GM12865 (cell line): ENCODE results near the gene DDAH1.

Experiments used
- DNase-seq: peaks from one replicate; pipeline ENCODE4 v3.0.0; 2010; ENCODE audit warnings: low read depth
- H3K4me3 ChIP-seq: 2 replicates; pipeline ENCODE4 v1.5.1; 2011; ENCODE audit warnings: mild to moderate bottlenecking, low read depth, low read length, control low read depth
- TF ChIP-seq, protein P1 (sequence below): IDR thresholded peaks from 2 replicates; pipeline ENCODE4 v1.5.1; 2011; ENCODE audit warnings: low read length, control low read depth, low read depth, inconsistent platforms; ENCODE audit not compliant: insufficient read depth; ENCODE audit errors: missing control alignments

The DDAH1 gene

DNA sequence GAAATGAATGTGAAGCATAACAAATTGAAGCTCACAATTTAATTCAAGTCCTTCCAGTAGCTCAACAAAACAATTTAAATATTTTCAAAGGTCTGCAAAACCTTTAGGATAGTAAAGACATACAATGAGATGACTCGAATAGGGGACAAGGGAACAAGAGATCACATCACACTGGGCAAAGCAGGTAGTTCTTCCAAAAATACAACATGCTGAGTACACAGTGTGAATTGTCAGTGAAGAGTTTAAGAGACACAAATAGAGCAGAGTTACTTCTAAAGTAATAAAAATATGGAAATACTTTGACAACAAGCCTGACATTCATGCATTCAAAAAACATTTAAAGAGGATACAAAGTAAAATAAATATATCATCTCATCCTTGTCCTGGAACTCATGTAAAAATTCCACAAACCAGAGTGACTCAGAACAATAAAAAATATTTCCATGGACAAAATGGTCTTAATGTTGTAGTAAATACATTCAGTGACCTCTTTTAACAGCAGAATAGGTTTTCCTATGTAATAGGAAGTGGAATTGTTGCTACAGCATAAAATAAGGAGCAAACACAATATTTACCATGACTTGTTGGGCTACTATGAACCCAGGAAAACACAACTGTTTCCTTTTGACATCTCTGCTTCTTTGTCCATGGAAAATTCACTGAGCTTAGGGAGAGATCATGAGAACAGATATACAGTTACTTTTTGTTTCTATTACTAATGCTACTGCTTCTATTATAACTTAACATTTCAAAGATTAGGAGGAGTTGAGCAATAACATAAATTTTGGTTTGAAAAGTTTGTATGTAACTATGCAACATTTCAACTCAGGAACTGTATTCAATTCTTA, 104.9 kb downstream of the DDAH1 start:
- TF ChIP-seq, protein P1, sequence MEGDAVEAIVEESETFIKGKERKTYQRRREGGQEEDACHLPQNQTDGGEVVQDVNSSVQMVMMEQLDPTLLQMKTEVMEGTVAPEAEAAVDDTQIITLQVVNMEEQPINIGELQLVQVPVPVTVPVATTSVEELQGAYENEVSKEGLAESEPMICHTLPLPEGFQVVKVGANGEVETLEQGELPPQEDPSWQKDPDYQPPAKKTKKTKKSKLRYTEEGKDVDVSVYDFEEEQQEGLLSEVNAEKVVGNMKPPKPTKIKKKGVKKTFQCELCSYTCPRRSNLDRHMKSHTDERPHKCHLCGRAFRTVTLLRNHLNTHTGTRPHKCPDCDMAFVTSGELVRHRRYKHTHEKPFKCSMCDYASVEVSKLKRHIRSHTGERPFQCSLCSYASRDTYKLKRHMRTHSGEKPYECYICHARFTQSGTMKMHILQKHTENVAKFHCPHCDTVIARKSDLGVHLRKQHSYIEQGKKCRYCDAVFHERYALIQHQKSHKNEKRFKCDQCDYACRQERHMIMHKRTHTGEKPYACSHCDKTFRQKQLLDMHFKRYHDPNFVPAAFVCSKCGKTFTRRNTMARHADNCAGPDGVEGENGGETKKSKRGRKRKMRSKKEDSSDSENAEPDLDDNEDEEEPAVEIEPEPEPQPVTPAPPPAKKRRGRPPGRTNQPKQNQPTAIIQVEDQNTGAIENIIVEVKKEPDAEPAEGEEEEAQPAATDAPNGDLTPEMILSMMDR, result no peak
- H3K4me3 ChIP-seq, result no peak overlapping the region
- no peak for DNase-seq

DNA sequence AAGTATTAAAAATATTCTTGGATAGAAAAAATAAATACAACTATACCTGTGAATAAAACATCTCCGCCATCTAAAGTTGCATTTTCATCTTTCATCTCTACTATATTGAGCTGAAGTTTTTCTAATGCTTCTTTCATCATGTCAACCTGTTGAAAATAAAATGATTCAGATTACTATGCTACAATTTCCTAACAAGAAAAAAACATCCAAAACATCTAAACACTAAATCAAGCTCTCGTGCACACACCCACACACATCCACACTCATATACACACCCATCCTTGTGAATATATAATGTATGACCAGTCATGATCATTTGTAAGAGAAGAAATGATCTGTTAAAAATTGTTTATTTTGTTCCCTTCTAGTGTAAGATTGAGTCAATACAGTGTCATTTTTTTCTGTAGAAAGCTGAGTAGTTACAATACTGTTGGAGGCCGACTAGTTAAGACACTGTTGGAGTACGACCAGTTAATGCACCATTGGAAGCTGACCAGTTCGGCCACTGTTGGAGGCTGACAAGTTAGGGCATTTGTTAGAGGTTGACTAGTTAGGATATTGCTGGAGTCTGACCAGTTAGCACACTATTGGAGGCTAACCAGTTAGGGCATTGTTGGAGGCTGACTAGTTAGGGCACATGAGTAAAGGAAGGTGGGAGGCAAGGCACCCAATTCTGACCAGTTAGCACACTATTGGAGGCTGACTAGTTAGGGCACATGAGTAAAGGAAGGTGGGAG, 106.1 kb downstream of the DDAH1 start:
- no peak for DNase-seq
- H3K4me3 ChIP-seq, result no peak overlapping the region
- TF ChIP-seq, protein P1, result no peak

DNA sequence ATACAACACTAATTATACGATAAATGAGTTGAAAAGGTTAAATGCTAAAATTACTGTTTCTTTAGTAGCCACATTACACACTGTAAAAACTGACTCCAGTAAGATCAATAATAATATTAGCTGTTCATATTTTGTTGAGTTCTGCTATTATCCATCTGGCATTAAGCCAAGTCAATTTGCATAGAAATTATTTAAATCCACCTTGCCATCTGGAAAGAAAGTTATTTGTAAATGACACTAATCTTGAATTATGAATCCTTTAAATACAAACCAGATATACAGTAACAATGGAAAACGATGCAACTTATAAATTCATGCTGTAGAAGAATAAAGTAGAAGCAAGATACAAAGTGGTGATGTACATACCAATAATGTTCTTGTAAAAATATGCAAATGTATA, 107.1 kb downstream of the DDAH1 start:
- H3K4me3 ChIP-seq, result no peak overlapping the region
- TF ChIP-seq, protein P1, result no peak
- no peak for DNase-seq

DNA sequence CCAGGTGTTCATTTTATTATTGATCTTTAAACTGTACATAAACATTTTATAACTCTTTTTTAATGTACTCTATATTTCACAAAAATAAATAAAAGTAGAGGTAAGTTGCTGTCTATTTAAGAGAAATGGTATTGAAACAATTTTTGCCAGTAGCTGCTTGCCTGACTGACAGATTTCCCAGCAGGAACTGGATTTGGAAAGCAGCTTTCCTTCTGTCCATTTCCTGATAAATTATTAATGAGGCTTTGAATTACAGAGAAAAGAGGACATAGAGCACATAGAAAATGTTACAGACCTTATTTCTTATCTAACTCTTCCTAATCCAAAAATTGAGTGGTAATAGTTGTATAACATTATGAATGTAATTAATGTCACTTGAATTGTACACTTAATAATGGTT, 108.8 kb downstream of the DDAH1 start:
- H3K4me3 ChIP-seq, result no peak overlapping the region
- no peak for DNase-seq
- TF ChIP-seq, protein P1, result no peak

DNA sequence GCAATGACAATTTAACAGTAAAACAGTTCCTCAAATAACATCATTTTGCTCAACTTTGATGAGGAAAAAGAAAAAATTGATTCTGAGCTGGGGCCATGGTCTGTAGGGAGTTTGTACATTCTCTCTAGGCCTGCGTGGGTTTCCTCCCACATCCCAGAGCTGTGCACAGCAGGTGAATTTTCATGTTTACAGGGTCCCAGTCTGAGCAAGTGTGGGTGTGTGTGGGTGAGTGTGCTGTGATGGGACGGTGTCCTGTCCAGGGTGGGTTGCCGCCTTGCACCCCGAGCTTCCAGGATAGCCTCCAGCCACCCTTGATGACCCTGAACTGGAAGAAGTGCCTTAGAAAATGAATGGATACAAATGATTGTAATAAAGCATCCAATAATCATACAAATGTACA, 112.9 kb downstream of the DDAH1 start:
- TF ChIP-seq, protein P1, result no peak
- no peak for DNase-seq
- H3K4me3 ChIP-seq, result no peak overlapping the region

DNA sequence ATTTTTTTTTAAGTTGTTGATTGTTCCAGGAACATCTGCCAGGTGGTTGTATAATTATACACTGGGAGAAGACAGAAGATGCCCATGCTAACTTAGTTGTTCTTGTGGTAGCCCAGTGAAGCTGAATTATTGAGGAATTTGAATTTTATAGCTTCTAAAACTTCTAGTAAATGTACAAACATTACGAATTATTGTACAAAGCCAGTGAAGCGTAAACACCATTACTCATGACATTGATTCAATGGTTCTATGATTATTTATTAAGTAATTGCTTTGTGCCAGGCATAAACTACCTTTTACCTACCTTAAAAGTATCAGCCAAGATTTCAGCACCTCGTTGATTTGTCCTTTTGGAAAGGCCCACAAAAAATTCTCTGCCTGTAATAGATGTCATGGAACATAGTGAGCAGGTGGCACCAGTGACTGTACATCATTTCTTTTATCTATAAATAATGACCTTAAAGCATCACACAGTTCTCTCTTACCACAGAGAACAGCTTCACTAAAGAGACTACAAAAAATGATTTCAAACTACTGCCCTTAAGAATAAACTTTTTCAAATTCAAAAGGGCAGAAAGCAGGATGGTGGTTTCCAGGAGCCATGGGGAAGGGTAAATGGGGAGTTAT, 113.6 kb downstream of the DDAH1 start:
- H3K4me3 ChIP-seq, result no peak overlapping the region
- DNase-seq, result no peak
- TF ChIP-seq, protein P1, result no peak
